AG09319 (cell line): ENCODE data around the gene TRAPPC4.
A peak's percentile ranks its signal among the peaks of the same experiment; 100 is the strongest.

Experiments used
- DNase-seq: peaks from one replicate; pipeline ENCODE4 v3.0.0-alpha.2; 2010; ENCODE audit warnings: low read depth; ENCODE audit errors: extremely low read depth
- TF ChIP-seq, protein P1 (sequence below): IDR thresholded peaks from 2 replicates; pipeline ENCODE4 v1.5.1; 2011; ENCODE audit warnings: low read depth, mild to moderate bottlenecking, inconsistent platforms, low read length, moderate library complexity

The TRAPPC4 gene

DNA sequence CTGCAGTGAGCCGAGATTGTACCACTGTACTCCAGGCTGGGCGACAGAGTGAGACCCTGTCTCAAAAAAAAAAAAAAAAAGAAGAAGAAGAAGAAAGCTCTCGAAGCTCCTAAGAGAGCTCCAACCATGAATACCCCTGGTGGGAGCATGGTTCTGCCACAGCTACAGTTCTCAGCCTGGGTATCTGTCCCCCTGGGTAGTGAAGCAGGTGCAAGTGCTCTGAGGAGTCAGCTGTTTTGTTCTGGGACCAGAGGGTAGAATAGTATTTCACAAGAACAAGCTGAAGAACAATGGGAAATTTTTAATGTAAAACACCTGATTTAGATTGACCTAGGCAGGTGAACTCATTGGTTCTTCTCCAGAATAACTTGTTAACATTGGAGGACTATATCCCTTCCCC lies 42.7 kb downstream of the TRAPPC4 start:
- TF ChIP-seq, protein P1, sequence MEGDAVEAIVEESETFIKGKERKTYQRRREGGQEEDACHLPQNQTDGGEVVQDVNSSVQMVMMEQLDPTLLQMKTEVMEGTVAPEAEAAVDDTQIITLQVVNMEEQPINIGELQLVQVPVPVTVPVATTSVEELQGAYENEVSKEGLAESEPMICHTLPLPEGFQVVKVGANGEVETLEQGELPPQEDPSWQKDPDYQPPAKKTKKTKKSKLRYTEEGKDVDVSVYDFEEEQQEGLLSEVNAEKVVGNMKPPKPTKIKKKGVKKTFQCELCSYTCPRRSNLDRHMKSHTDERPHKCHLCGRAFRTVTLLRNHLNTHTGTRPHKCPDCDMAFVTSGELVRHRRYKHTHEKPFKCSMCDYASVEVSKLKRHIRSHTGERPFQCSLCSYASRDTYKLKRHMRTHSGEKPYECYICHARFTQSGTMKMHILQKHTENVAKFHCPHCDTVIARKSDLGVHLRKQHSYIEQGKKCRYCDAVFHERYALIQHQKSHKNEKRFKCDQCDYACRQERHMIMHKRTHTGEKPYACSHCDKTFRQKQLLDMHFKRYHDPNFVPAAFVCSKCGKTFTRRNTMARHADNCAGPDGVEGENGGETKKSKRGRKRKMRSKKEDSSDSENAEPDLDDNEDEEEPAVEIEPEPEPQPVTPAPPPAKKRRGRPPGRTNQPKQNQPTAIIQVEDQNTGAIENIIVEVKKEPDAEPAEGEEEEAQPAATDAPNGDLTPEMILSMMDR, result no peak
- DNase-seq, result no peak

DNA sequence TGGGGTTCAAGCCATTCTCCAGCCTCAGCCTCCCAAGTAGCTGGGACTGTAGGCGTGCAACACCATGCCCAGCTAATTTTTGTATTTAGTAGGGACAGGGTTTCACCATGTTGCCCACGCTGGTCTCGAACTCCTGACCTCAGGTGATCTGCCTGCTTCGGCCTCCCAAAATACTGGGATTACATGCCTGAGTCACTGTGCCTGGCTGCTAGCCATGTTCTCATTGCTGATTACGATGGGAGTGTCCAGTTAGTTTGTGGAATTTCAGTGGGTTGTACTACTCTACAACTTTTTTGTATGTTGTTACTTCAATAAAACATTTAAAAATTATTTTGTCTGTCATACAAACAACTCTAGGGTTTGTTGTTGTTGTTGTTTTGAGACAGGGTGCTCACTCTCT lies 44.2 kb downstream of the TRAPPC4 start:
- no peak for DNase-seq
- TF ChIP-seq, protein P1, result no peak

DNA sequence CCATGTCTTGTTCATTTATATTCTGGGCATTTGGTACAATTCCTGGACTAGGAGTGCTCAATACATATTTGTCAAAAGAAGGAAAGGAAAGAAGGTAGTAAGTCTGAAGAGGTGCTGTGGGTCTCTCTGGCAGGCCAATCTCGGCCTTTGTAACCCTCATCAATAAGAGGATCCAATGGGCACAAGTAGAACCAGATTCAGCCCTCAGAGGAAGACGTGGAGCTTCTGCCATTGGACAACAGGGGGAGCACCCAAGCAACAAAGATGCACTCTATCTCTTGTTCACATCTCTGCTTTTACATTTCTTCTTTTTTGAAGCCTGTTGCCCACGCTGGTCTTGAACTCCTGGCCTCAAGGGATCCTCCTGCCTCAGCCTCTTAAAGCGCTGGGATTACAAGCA lies 46.8 kb downstream of the TRAPPC4 start:
- DNase-seq, result no peak
- TF ChIP-seq, protein P1, result peak; percentile 37

DNA sequence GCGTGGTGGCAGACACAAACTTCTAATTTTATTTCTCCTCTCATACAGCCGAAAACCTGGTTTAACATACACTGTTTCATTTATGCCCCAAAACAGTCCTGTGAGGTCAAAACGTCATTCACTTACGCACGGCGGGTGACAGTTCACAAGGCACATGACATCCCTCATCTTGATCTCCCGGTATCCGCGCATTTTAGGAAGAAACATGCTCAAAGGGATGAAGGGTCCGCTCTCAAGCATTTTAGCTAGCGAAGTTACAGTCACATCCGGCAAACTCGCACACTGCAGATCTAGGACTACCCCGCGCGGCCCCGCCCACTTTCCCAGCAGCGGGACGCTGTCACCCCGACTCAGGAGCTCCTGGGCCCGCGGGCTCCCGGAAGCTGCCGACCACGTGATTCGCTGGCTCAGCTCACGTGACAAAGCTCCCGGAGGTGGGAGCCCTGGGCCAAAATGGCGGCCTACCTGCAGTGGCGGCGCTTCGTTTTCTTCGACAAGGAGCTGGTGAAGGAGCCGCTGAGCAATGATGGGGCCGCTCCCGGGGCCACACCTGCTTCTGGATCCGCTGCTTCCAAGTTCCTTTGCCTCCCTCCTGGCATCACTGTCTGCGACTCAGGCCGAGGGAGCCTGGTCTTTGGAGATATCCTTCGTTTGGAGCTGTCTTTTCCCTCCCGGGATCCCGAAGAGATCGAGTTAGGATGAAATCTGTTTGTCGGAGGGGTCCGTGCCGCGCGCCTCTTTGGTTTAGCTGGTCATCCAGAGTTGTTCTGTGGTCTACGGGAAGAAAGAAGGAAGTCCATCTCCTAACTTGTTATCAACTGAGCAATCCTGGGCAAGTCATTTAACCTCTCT lies 49.0 kb downstream of the TRAPPC4 start, which contains the start of gene VPS11:
VPS11 (plus strand) TSS at position 448 of the 852 bp plus-strand sequence; CDS start at position 454, 6 bp downstream.
- DNase-seq, result peak; percentile 87
- TF ChIP-seq, protein P1, result no peak
